NCI-H82 (cell line): ENCODE data around the gene ADGRG7.
"Not testable (repeated sequence)": the region's sequence is repeated elsewhere in the genome, so short reads cannot be mapped to it uniquely, and the experiment has no call there.

ENCODE experiments used
- DNase-seq: peaks from one replicate; lab custom pipeline; 2025; lab: John Stamatoyannopoulos, UW

ADGRG7 gene

DNA sequence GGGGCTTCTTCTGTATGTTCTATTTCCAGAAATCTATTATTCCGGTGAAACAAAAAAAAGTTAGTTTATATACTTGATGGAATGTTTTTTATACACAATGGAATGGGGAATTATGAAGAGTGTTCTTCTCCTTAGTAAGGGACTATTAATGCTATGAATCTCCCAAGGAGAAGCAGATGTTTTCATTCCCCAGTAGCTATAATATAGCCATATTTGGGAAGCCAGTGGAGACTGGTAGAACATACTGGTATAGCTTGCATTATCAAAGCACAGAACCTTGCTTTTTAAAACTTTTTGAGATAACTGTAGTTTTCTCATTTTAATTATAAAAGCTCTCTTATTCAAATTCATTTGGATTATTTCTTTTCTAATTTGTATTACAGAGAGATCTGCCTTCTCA lies 38.3 kb downstream of the ADGRG7 start:
- DNase-seq = no peak

GRCh38 chr3:100650651-100651619 lies 41.5 kb downstream of the ADGRG7 start:
- DNase-seq = no peak

- no peak for DNase-seq
Observed at GRCh38 chr3:100653604-100654294, 44.3 kb downstream of the ADGRG7 start.

GRCh38 chr3:100656945-100657344 lies 47.5 kb downstream of the ADGRG7 start:
- DNase-seq = no peak

GRCh38 chr3:100661294-100661693 lies 51.9 kb downstream of the ADGRG7 start:
- not testable (repeated sequence) for DNase-seq

- DNase-seq = no peak
Observed at GRCh38 chr3:100662113-100662823, 52.9 kb downstream of the ADGRG7 start.

DNA sequence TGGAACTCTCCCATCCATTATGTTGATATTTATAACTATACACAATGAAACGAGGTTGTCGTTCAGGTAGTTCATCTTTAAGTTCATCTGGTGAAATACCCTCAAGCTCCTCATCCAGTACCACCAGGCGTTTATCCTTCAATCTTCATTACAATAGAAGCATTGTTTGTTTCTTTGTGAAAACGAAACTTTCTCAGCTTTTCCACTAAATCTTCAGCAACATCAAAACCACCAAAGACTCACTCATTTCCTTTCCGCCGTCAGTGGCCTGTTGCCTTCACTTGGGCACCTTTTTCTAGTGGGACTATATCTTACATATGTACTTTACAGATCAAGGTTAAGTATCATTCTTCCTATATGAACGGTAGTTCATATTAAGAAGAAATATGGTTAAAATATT lies 55.8 kb downstream of the ADGRG7 start:
- no peak for DNase-seq

DNA sequence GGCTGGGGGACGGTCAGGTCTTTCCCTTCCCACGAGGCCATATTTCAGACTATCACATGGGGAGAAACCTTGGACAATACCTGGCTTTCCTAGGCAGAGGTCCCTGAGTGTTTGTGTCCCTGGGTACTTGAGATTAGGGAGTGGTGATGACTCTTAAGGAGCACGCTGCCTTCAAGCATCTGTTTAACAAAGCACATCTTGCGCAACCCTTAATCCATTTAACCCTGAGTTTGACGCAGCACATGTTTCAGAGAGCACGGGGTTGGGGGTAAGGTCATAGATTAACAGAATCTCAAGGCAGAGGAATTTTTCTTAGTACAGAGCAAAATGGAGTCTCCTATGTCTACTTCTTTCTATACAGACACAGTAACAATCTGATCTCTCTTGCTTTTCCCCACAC lies 57.3 kb downstream of the ADGRG7 start:
- peak; percentile 97 for DNase-seq

DNA sequence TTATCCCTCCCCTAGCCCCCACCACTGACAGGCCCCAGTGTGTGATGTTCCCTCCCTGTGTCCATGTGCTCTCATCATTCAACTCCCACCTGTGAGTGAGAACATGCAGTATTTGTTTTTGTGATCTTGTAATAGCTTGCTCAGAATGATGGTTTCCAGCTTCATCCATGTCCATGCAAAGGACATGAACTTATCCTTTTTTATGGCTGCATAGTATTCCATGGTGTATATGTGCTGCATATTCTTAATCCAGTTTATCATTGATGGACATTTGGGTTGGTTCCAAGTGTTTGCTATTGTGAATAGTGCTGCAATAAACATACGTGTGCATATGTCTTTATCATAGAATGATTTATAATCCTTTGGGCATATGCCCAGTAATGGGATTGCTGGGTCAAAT lies 57.9 kb downstream of the ADGRG7 start:
- DNase-seq = not testable (repeated sequence)

GRCh38 chr3:100670995-100671394 lies 61.6 kb downstream of the ADGRG7 start:
- not testable (repeated sequence) for DNase-seq

DNA sequence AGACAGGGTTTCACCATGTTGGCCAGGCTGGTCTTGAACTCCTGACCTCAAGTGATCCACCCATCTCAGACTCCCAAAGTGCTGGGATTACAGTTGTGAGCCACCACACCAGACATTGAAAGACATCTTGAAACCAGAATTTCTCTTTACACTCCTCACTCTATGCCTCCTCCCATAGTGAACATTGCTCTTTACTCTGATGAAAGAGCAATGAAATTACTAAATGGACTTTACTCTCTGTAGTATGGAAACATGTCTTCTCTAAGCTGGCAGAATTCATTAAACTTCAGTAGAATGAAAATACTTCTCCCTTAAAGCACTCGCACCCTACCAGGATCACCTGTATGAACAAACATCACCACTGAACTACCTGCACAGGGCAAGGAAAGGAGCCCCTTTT lies 72.1 kb downstream of the ADGRG7 start:
- no peak for DNase-seq

GRCh38 chr3:100682056-100682853 lies 72.9 kb downstream of the ADGRG7 start:
- no peak for DNase-seq

DNA sequence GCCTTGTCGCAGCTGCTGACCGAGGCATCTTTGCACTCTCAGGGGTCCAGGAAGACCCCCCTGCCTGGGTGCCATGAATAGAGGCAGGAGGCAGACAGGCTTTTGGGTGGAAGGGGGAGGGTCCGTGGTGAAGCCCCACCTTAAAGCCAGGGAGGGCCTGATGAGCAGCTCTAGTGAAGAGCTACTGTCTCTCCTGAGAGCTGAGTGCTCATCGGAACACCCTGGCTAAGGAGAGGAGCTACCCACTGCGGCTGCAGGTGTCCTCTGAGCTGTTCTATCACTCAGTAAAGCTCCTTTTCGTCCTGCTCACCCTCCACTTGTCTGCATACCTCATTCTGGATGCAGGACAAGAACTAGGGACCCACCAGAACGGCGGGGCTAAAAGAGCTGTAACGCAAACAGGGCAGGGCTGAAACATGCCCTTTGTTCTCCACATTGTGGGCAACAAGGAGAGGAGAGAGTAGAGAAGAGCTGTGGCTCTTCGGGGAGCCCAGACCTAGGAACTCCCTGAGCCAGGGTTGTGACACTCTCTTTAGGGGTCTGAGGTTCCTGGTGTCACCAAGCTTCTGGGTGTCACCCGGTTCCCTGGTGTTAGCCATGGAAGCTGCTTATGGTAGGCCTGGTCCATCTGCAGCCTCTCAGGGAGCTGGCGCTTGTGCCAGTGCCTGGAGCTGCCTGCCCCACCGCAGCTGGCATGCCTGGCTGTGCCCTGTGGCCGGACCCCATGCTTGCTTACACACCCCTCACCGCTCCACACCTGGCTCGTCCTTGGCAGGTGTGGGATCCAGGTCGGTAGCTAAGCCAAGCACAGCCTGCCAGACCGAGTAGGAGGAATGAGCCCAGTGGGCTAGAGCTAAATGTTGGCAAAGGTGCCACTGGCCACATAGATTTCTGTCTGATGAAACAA lies 73.7 kb downstream of the ADGRG7 start:
- no peak for DNase-seq

DNA sequence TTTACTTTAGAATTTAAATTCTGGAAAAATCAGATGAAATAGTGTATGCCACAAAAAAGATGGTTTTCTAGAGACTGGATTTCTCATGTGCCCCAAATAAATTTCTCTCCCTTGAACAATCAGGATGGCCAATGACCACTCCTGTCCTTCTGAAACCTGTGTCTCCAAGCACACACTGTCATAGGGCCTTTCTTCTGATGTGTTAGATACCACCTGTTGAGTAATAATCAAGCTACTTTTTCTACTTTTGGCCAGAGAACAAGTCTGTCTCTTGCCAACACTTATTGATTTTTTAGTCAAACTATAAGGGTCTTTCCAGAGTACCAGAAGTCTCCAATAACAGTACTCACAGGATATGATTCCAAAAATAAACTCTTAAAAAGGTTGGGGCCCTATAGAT lies 83.8 kb downstream of the ADGRG7 start:
- no peak for DNase-seq

DNA sequence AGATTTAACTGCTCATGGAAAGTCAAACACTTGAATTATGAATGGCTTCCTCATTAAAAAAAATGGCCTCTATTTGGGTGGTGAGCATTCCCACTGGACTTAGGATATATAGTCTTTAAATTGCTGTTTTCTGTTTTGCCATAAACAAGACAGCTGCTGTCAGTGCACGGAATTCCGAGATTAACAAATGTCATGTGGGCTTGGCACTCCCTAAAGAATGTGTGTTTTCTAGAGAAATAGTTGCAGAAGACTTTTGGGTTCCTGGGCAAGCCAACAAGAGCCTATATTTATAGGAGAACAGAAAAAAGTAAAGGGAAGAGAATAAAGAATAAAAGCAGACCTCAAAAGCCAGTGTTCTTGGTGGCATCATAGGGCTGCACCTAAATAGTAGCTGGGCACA lies 86.3 kb downstream of the ADGRG7 start:
- no peak for DNase-seq

GRCh38 chr3:100696161-100696560 lies 86.8 kb downstream of the ADGRG7 start:
- DNase-seq = no peak

- peak; percentile 75 for DNase-seq
Observed at GRCh38 chr3:100697172-100697571, 87.8 kb downstream of the ADGRG7 start.

GRCh38 chr3:100697723-100698285 lies 88.4 kb downstream of the ADGRG7 start:
- DNase-seq = no peak

DNA sequence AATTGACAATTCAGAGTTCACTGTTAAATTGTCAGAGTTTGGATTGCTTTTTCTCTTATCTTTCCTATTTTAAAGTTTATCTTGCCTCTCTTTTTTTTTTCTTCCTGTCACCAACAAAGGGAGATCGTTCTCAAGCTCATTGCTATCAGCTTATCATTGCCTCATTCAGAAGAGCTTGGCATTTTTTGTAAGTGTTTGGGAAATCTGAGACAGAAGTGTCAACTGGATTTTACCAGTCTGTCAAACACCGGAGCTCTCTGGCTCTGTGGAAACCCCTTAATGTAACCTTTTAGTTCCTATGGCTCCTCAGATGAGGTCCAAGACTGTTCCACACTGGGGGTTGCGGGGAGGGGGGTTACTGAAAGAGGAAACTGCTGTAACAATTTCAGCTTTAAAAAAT lies 89.3 kb downstream of the ADGRG7 start:
- no peak for DNase-seq

- DNase-seq = no peak
Observed at GRCh38 chr3:100700708-100701107, 91.3 kb downstream of the ADGRG7 start.
